Measurements from ENCODE around the gene TCTN2. TPM values are rescaled to one million over a fixed set of nuclear protein-coding genes. Genes with fewer than 3 reads are reported as not detected.

Gene TCTN2
- total RNA-seq, 1 donor from 2014 or later, result 12.8 TPM

GRCh38 chr12:123723765-123724164 lies 52.9 kb downstream of the TCTN2 start:
- H3K9me3 Mint-ChIP-seq (ENCODE audit: unreplicated experiment), result no peaks in the 10 kb centered on the region
- no peaks in the 10 kb centered on the region for H3K27me3 Mint-ChIP-seq (ENCODE audit: unreplicated experiment)
- H3K4me3 Mint-ChIP-seq (ENCODE audit: unreplicated experiment), result no peak overlapping the region
- TF ChIP-seq CTCF (IDR thresholded peaks at IDR 0.05), result no peak
- DNase-seq (ENCODE audit: extremely low spot score, unreplicated experiment), result no peak
- H3K27ac Mint-ChIP-seq (ENCODE audit: unreplicated experiment), result no peak overlapping the region
- H3K36me3 Mint-ChIP-seq (ENCODE audit: unreplicated experiment), result peaks cover 26% of the 10 kb centered on the region
- H3K4me1 Mint-ChIP-seq (ENCODE audit: unreplicated experiment), result no peaks in the 10 kb centered on the region

- no peak for DNase-seq (ENCODE audit: extremely low spot score, unreplicated experiment)
- Mint-ChIP-seq H3K36me3 (ENCODE audit: unreplicated experiment) (peaks cover 36% of the 10 kb centered on the region), H3K27me3 (ENCODE audit: unreplicated experiment) (no peaks in the 10 kb centered on the region), H3K27ac (ENCODE audit: unreplicated experiment) (no peak overlapping the region), H3K9me3 (ENCODE audit: unreplicated experiment) (no peaks in the 10 kb centered on the region), H3K4me1 (ENCODE audit: unreplicated experiment) (no peaks in the 10 kb centered on the region), H3K4me3 (ENCODE audit: unreplicated experiment) (no peak overlapping the region)
- no peak for TF ChIP-seq CTCF (IDR thresholded peaks at IDR 0.05)
These were observed 55.3 kb downstream of the TCTN2 start for GRCh38 chr12:123726244-123726643.

- Mint-ChIP-seq H3K27ac (ENCODE audit: unreplicated experiment) (no peak overlapping the region), H3K4me3 (ENCODE audit: unreplicated experiment) (no peak overlapping the region), H3K9me3 (ENCODE audit: unreplicated experiment) (no peaks in the 10 kb centered on the region), H3K27me3 (ENCODE audit: unreplicated experiment) (no peaks in the 10 kb centered on the region), H3K36me3 (ENCODE audit: unreplicated experiment) (peaks cover 42% of the 10 kb centered on the region), H3K4me1 (ENCODE audit: unreplicated experiment) (no peaks in the 10 kb centered on the region)
- no peak for TF ChIP-seq CTCF (IDR thresholded peaks at IDR 0.05)
- no peak for DNase-seq (ENCODE audit: extremely low spot score, unreplicated experiment)
These were observed 56.0 kb downstream of the TCTN2 start for GRCh38 chr12:123726962-123727361.

DNA sequence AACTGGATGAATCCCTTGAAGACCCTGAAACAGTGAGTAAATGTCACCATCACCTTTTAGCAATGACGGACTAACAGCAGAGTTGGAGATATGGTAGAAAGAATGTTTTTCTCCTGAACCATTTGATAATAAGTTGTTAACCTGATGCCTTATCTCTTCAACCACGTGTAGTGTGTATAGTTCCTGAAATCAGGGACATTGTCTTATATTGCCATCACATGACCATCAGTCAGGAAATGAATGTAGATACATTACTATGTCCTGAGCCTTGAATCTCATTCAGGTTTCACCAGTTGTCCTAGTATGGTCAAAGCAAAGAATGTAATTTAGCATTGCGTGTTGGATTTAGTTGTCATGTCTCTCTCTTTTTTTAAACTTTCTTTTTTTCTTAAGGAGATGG lies 57.0 kb downstream of the TCTN2 start:
- Mint-ChIP-seq H3K27ac (ENCODE audit: unreplicated experiment) (no peak overlapping the region), H3K4me1 (ENCODE audit: unreplicated experiment) (no peaks in the 10 kb centered on the region), H3K4me3 (ENCODE audit: unreplicated experiment) (no peak overlapping the region), H3K36me3 (ENCODE audit: unreplicated experiment) (peaks cover 48% of the 10 kb centered on the region), H3K27me3 (ENCODE audit: unreplicated experiment) (no peaks in the 10 kb centered on the region), H3K9me3 (ENCODE audit: unreplicated experiment) (no peaks in the 10 kb centered on the region)
- no peak for TF ChIP-seq CTCF (IDR thresholded peaks at IDR 0.05)
- DNase-seq (ENCODE audit: extremely low spot score, unreplicated experiment), result no peak

DNA sequence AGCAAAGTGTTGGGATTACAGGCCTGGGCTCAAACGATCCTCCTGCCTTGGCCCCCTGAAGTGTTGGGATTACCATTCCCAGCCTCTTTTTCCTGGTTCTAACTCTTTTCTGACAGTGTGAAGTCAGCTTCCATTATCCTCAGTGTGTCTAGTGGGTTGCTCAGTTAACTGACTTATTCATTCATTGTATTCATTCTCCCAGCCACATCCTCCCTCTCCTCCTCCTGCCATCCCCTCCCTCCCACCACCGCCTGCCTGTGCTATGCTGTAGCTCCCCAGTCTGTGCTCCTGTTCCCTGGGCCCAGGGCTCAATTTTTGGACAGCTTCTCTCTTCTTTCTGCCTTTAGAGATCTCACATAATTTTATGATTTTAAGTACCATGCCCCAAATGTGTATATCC lies 60.7 kb downstream of the TCTN2 start:
- no peaks in the 10 kb centered on the region for H3K4me1 Mint-ChIP-seq (ENCODE audit: unreplicated experiment)
- H3K4me3 Mint-ChIP-seq (ENCODE audit: unreplicated experiment), result no peak overlapping the region
- no peak for TF ChIP-seq CTCF (IDR thresholded peaks at IDR 0.05)
- no peak for DNase-seq (ENCODE audit: extremely low spot score, unreplicated experiment)
- no peaks in the 10 kb centered on the region for H3K27me3 Mint-ChIP-seq (ENCODE audit: unreplicated experiment)
- H3K27ac Mint-ChIP-seq (ENCODE audit: unreplicated experiment), result no peak overlapping the region
- peaks cover 73% of the 10 kb centered on the region for H3K36me3 Mint-ChIP-seq (ENCODE audit: unreplicated experiment)
- no peaks in the 10 kb centered on the region for H3K9me3 Mint-ChIP-seq (ENCODE audit: unreplicated experiment)
